GM06990 (cell line): ENCODE results near the gene OGA.

Experiments
- DNase-seq: peaks from one replicate; pipeline ENCODE4 v3.0.0-alpha.2; 2011; ENCODE audit not compliant: insufficient read length; ENCODE audit errors: extremely low read depth
- H3K27me3 ChIP-seq: replicated peaks from 2 replicates; pipeline ENCODE4 v1.6.0; 2011; ENCODE audit warnings: low read length; ENCODE audit not compliant: control insufficient read depth, insufficient read depth
- H3K36me3 ChIP-seq: 2 replicates; pipeline ENCODE4 v1.5.1; 2011; ENCODE audit warnings: low read length; ENCODE audit not compliant: control insufficient read depth, insufficient read depth
- H3K4me3 ChIP-seq: replicated peaks from 2 replicates; pipeline ENCODE4 v1.5.1; 2011; ENCODE audit warnings: low read depth, mild to moderate bottlenecking, control low read depth, low read length
- CTCF ChIP-seq: IDR thresholded peaks from 2 replicates; pipeline ENCODE4 v1.5.1; 2011; ENCODE audit warnings: low read length, control low read depth, mild to moderate bottlenecking, inconsistent platforms; ENCODE audit not compliant: insufficient read depth, poor library complexity, severe bottlenecking

Gene OGA

GRCh38 chr10:101772895-101773761 lies 45.1 kb downstream of the OGA start:
- Histone ChIP-seq H3K36me3 (no peaks in the 10 kb centered on the region), H3K4me3 (no peak overlapping the region), H3K27me3 (peaks cover 2% of the 10 kb centered on the region)
- no peak for TF ChIP-seq CTCF
- DNase-seq = no peak

GRCh38 chr10:101772017-101772894 lies 46.0 kb downstream of the OGA start:
- no peak for DNase-seq
- TF ChIP-seq CTCF = no peak
- peaks cover 2% of the 10 kb centered on the region for H3K27me3 ChIP-seq

GRCh38 chr10:101771380-101771779 lies 46.9 kb downstream of the OGA start:
- H3K27me3 ChIP-seq = peaks cover 2% of the 10 kb centered on the region
- TF ChIP-seq CTCF = no peak
- H3K36me3 ChIP-seq = no peaks in the 10 kb centered on the region
- no peak overlapping the region for H3K4me3 ChIP-seq
- no peak for DNase-seq

More at GRCh38 chr10:101772017-101772894, 46.0 kb downstream of the OGA start:
- H3K36me3 ChIP-seq = no peaks in the 10 kb centered on the region
- no peak overlapping the region for H3K4me3 ChIP-seq

- no peak for TF ChIP-seq CTCF
- Histone ChIP-seq H3K36me3 (no peaks in the 10 kb centered on the region), H3K4me3 (no peak overlapping the region), H3K27me3 (peaks cover 2% of the 10 kb centered on the region)
- DNase-seq = no peak
Observed at GRCh38 chr10:101770331-101771215, 47.7 kb downstream of the OGA start.

GRCh38 chr10:101769541-101770180 lies 48.6 kb downstream of the OGA start:
- no peaks in the 10 kb centered on the region; the same call in none of the 2 replicates for H3K27me3 ChIP-seq
- TF ChIP-seq CTCF = no peak
- no peak overlapping the region for H3K4me3 ChIP-seq
- H3K36me3 ChIP-seq = no peaks in the 10 kb centered on the region
- DNase-seq = no peak
